ENCODE measurements around the gene SLC35G1.

The SLC35G1 gene

GRCh38 chr10:93879273-93879672 is 14.5 kb upstream of the SLC35G1 start:
- DNase-seq, result no peak

- DNase-seq, result peak; percentile 20
Measured at GRCh38 chr10:93894516-93895378, 969 bp downstream of the SLC35G1 start.

- DNase-seq, result no peak
Measured at GRCh38 chr10:93897070-93897780, 3.4 kb downstream of the SLC35G1 start.

- DNase-seq, result no peak
Measured at GRCh38 chr10:93899109-93899508, 5.3 kb downstream of the SLC35G1 start.

GRCh38 chr10:93903051-93903450 is 9.3 kb downstream of the SLC35G1 start:
- DNase-seq, result no peak

- DNase-seq, result no peak
Measured at GRCh38 chr10:93904901-93905300, 11.1 kb downstream of the SLC35G1 start.

- DNase-seq, result no peak
Measured at GRCh38 chr10:93907059-93907458, 13.3 kb downstream of the SLC35G1 start.

GRCh38 chr10:93911866-93912265 is 18.1 kb downstream of the SLC35G1 start:
- DNase-seq, result no peak

GRCh38 chr10:93912444-93912843 is 18.7 kb downstream of the SLC35G1 start:
- DNase-seq, result no peak

GRCh38 chr10:93913706-93914105 is 19.9 kb downstream of the SLC35G1 start:
- DNase-seq, result no peak

GRCh38 chr10:93915598-93915997 is 21.8 kb downstream of the SLC35G1 start:
- DNase-seq, result no peak

GRCh38 chr10:93916257-93917063 is 22.7 kb downstream of the SLC35G1 start:
- no peak for DNase-seq

GRCh38 chr10:93917064-93917391 is 23.2 kb downstream of the SLC35G1 start:
- no peak for DNase-seq

GRCh38 chr10:93917821-93918220 is 24.0 kb downstream of the SLC35G1 start:
- DNase-seq, result no peak

GRCh38 chr10:93921338-93921737 is 27.6 kb downstream of the SLC35G1 start:
- no peak for DNase-seq

- no peak for DNase-seq
Measured at GRCh38 chr10:93926613-93927012, 32.8 kb downstream of the SLC35G1 start.

- no peak for DNase-seq
Measured at GRCh38 chr10:93938140-93938539, 44.4 kb downstream of the SLC35G1 start.

GRCh38 chr10:93940881-93941280 is 47.1 kb downstream of the SLC35G1 start:
- DNase-seq, result no peak

- peak; percentile 65 for DNase-seq
Measured at GRCh38 chr10:93941606-93942005, 47.8 kb downstream of the SLC35G1 start.

GRCh38 chr10:93945819-93946218 is 52.0 kb downstream of the SLC35G1 start:
- no peak for DNase-seq

GRCh38 chr10:93947055-93947454 is 53.3 kb downstream of the SLC35G1 start:
- peak; percentile 67 for DNase-seq

- no peak for DNase-seq
Measured at GRCh38 chr10:93947524-93947923, 53.7 kb downstream of the SLC35G1 start.

- no peak for DNase-seq
Measured at GRCh38 chr10:93951905-93952304, 58.1 kb downstream of the SLC35G1 start.

Data from right hindlimb (tissue), 1 donor.